ENCODE results near the gene RAD51D.

Gene RAD51D

DNA sequence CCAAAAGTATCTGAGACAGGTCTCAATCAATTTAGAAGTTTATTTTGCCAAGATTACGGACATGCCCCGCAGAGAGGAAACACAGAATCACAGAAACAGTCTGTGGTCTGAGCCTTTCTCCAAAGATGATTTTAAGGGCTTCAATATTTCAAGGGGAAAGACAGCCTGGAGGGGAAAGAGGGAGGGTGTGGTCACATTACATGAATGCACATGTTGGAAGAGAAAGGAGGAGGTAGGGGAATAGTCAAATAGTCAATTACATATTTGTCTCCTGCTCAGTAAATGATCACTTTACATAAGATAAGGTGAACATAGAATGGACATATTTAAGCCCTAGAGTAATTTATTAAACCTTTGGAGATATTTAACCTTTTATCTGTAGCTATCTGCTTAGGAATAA lies 40.3 kb upstream of the RAD51D start:
- TF ChIP-seq REPIN1 (tag by site-specific recombination; IDR thresholded peaks at IDR 0.05; ENCODE audit: low read depth) (no peak), ZNF660 (tag by site-specific recombination; IDR thresholded peaks at IDR 0.05) (no peak), ZEB2 (tag by site-specific recombination; IDR thresholded peaks at IDR 0.05) (no peak), ZSCAN30 (tag by site-specific recombination; IDR thresholded peaks at IDR 0.05) (no peak), SALL2 (tag by site-specific recombination; IDR thresholded peaks at IDR 0.05; ENCODE audit: borderline replicate concordance) (no peak), ZFP41 (tag by site-specific recombination; IDR thresholded peaks at IDR 0.05; ENCODE audit: borderline replicate concordance) (no peak), MYNN (tag by site-specific recombination; IDR thresholded peaks at IDR 0.05; ENCODE audit: borderline replicate concordance) (no peak), MEIS1 (CRISPR knock-in tag; IDR thresholded peaks at IDR 0.05; ENCODE audit: borderline replicate concordance) (no peak), ZNF580 (tag by site-specific recombination; IDR thresholded peaks at IDR 0.05) (no peak), ZNF37A (tag by site-specific recombination; IDR thresholded peaks at IDR 0.05) (no peak), ZNF302 (tag by site-specific recombination; IDR thresholded peaks at IDR 0.05; ENCODE audit: low read depth) (no peak), ZNF239 (tag by site-specific recombination; IDR thresholded peaks at IDR 0.05) (no peak), SP7 (tag by site-specific recombination; IDR thresholded peaks at IDR 0.05) (no peak), KLF8 (tag by site-specific recombination; IDR thresholded peaks at IDR 0.05) (no peak), HOXC10 (CRISPR knock-in tag; IDR thresholded peaks at IDR 0.05) (no peak), ZNF175 (tag by site-specific recombination; IDR thresholded peaks at IDR 0.05) (no peak), TRIM28 (IDR thresholded peaks at IDR 0.05; ENCODE audit: borderline replicate concordance, low read length) (no peak)
- TF ChIP-seq, protein P1, sequence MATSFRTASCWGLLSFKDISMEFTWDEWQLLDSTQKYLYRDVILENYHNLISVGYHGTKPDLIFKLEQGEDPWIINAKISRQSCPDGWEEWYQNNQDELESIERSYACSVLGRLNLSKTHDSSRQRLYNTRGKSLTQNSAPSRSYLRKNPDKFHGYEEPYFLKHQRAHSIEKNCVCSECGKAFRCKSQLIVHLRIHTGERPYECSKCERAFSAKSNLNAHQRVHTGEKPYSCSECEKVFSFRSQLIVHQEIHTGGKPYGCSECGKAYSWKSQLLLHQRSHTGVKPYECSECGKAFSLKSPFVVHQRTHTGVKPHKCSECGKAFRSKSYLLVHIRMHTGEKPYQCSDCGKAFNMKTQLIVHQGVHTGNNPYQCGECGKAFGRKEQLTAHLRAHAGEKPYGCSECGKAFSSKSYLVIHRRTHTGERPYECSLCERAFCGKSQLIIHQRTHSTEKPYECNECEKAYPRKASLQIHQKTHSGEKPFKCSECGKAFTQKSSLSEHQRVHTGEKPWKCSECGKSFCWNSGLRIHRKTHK (tag by site-specific recombination; IDR thresholded peaks at IDR 0.05) = no peak
- Histone ChIP-seq H3K36me3 (ENCODE audit: control insufficient read depth in 2 of 2, insufficient read depth in 1 of 2, low read length in 2 of 2) (no peaks in the 10 kb centered on the region), H3K9me3 (ENCODE audit: control insufficient read depth, insufficient read depth, low read depth, low read length) (no peaks in the 10 kb centered on the region), H3K4me3 (ENCODE audit: low read depth, low read length) (no peak overlapping the region), H3K4me1 (ENCODE audit: control insufficient read depth, insufficient read depth, low read length) (peaks cover 4% of the 10 kb centered on the region; the same call in 1 of the 2 replicates), H3K27ac (ENCODE audit: extremely low read depth, low read depth, low read length) (no peak overlapping the region)
- ChIA-PET POLR2A (no interaction called here), CTCF (interaction anchor here (0.6 to 1.0 kb wide), 2 partner anchors 395 to 452 kb away, joined by 3 read pairs; no protein-coding TSS in a partner anchor)

- CTCF ChIA-PET = interaction anchor here (0.6 kb wide), 1 partner anchor 612 kb away, joined by 3 read pairs; no protein-coding TSS in a partner anchor
- H3K9me3 ChIP-seq (ENCODE audit: control insufficient read depth, insufficient read depth, low read depth, low read length) = no peaks in the 10 kb centered on the region
- TF ChIP-seq GLIS2 (tag by site-specific recombination; IDR thresholded peaks at IDR 0.05) = no peak
- no peak for TF ChIP-seq ZNF701 (tag by site-specific recombination; IDR thresholded peaks at IDR 0.05)
- no peak for TF ChIP-seq ZSCAN30 (tag by site-specific recombination; IDR thresholded peaks at IDR 0.05)
- no peak for TF ChIP-seq AEBP2 (tag by site-specific recombination; IDR thresholded peaks at IDR 0.05; ENCODE audit: borderline replicate concordance)
- TF ChIP-seq ZNF529 (tag by site-specific recombination; IDR thresholded peaks at IDR 0.05; ENCODE audit: insufficient replicate concordance) = no peak
- no peak for TF ChIP-seq ZNF214 (tag by site-specific recombination; IDR thresholded peaks at IDR 0.05; ENCODE audit: borderline replicate concordance)
- TF ChIP-seq ZNF23 (tag by site-specific recombination; IDR thresholded peaks at IDR 0.05; ENCODE audit: borderline replicate concordance) = no peak
- no peak for TF ChIP-seq ZNF704 (tag by site-specific recombination; IDR thresholded peaks at IDR 0.05)
- no peak for TF ChIP-seq ZNF488 (tag by site-specific recombination; IDR thresholded peaks at IDR 0.05)
- TF ChIP-seq ZNF768 (tag by site-specific recombination; IDR thresholded peaks at IDR 0.05) = no peak
- no peak for TF ChIP-seq ZNF211 (tag by site-specific recombination; IDR thresholded peaks at IDR 0.05; ENCODE audit: low read depth)
- TF ChIP-seq ZBTB7A (tag by site-specific recombination; IDR thresholded peaks at IDR 0.05; ENCODE audit: low read depth) = no peak
- no peak for TF ChIP-seq ZNF658 (tag by site-specific recombination; IDR thresholded peaks at IDR 0.05)
- TF ChIP-seq ZNF660 (tag by site-specific recombination; IDR thresholded peaks at IDR 0.05) = no peak
- TF ChIP-seq ZNF596 (tag by site-specific recombination; IDR thresholded peaks at IDR 0.05) = no peak
- TF ChIP-seq ZNF549 (tag by site-specific recombination; IDR thresholded peaks at IDR 0.05) = no peak
- TF ChIP-seq ZNF510 (tag by site-specific recombination; IDR thresholded peaks at IDR 0.05; ENCODE audit: insufficient replicate concordance) = no peak
Observed at GRCh38 chr17:35155246-35155645, 35.6 kb upstream of the RAD51D start.

More at GRCh38 chr17:35155246-35155645, 35.6 kb upstream of the RAD51D start:
- Histone ChIP-seq H3K4me1 (ENCODE audit: control insufficient read depth, insufficient read depth, low read length) (peaks cover 4% of the 10 kb centered on the region; the same call in 1 of the 2 replicates), H3K4me3 (ENCODE audit: low read depth, low read length) (no peak overlapping the region), H3K36me3 (ENCODE audit: control insufficient read depth in 2 of 2, insufficient read depth in 1 of 2, low read length in 2 of 2) (no peaks in the 10 kb centered on the region), H3K27ac (ENCODE audit: extremely low read depth, low read depth, low read length) (no peak overlapping the region)
- POLR2A ChIA-PET = no interaction called here
